H9 (cell line): ENCODE data around the gene YTHDC2. TPM values are rescaled to one million over a fixed set of nuclear protein-coding genes. Genes with fewer than 3 reads are reported as not detected.

ENCODE experiments used
- DNase-seq: peaks from one replicate; pipeline ENCODE4 v3.0.0-alpha.2; 2017
- H2AFZ ChIP-seq: one replicate; pipeline ENCODE4 v1.6.1; 2013; ENCODE audit warnings: mild to moderate bottlenecking, low read length, control low read depth, moderate library complexity
- H2AK5ac ChIP-seq: 2 replicates; pipeline ENCODE4 v1.6.1; 2013; ENCODE audit warnings: low read length, control low read depth, mixed read lengths; ENCODE audit not compliant: insufficient read length
- H2BK120ac ChIP-seq: one replicate; pipeline ENCODE4 v1.6.1; 2013; ENCODE audit warnings: low read depth, mild to moderate bottlenecking, low read length, control low read depth, inconsistent platforms; ENCODE audit not compliant: poor library complexity, severe bottlenecking
- H2BK12ac ChIP-seq: 2 replicates; pipeline ENCODE4 v1.6.1; 2013; ENCODE audit warnings: low read length, control low read depth, mixed read lengths, low read depth; ENCODE audit not compliant: insufficient read length
- H2BK15ac ChIP-seq: 2 replicates; pipeline ENCODE4 v1.6.1; 2013; ENCODE audit warnings: low read depth, low read length, control low read depth
- H2BK20ac ChIP-seq: one replicate; pipeline ENCODE4 v1.6.1; 2013; ENCODE audit warnings: low read depth, mild to moderate bottlenecking, low read length, control low read depth, inconsistent platforms; ENCODE audit not compliant: poor library complexity, severe bottlenecking
- H2BK5ac ChIP-seq: 2 replicates; pipeline ENCODE4 v1.6.1; 2013; ENCODE audit warnings: low read length, control low read depth, mixed read lengths; ENCODE audit not compliant: insufficient read length
- H3K14ac ChIP-seq: 2 replicates; pipeline ENCODE4 v1.6.1; 2013; ENCODE audit warnings: low read length, control low read depth; ENCODE audit not compliant: insufficient read depth
- H3K18ac ChIP-seq: 2 replicates; pipeline ENCODE4 v1.6.1; 2013; ENCODE audit warnings: low read depth, mild to moderate bottlenecking, mixed read lengths, low read length, control low read depth; ENCODE audit not compliant: insufficient read length
- H3K23ac ChIP-seq: 2 replicates; pipeline ENCODE4 v1.6.1; 2013; ENCODE audit warnings: low read length, control low read depth, mixed read lengths, low read depth; ENCODE audit not compliant: insufficient read length
- H3K23me2 ChIP-seq: 2 replicates; pipeline ENCODE4 v1.6.1; 2013; ENCODE audit warnings: low read depth, mild to moderate bottlenecking, mixed read lengths, low read length, control low read depth; ENCODE audit not compliant: insufficient read length, poor library complexity, severe bottlenecking
- H3K27ac ChIP-seq: 2 replicates; pipeline ENCODE4 v1.5.1; 2013; ENCODE audit warnings: low read length, control low read depth, mixed read lengths, low read depth; ENCODE audit not compliant: insufficient read length
- H3K27me3 ChIP-seq: 2 replicates; pipeline ENCODE4 v1.6.1; 2013; ENCODE audit warnings: low read length, control low read depth, inconsistent platforms; ENCODE audit not compliant: insufficient read depth
- H3K4ac ChIP-seq: 2 replicates; pipeline ENCODE4 v1.6.1; 2013; ENCODE audit warnings: low read depth, mild to moderate bottlenecking, control low read depth, inconsistent platforms, low read length, moderate library complexity
- H3K4me1 ChIP-seq: 2 replicates; pipeline ENCODE4 v1.6.1; 2013; ENCODE audit warnings: low read length, control low read depth, inconsistent platforms; ENCODE audit not compliant: insufficient read depth
- H3K4me2 ChIP-seq: 2 replicates; pipeline ENCODE4 v1.6.1; 2013; ENCODE audit warnings: low read length, control low read depth, mixed read lengths; ENCODE audit not compliant: insufficient read length, insufficient read depth
- H3K56ac ChIP-seq: 2 replicates; pipeline ENCODE4 v1.6.1; 2013; ENCODE audit warnings: low read depth, mild to moderate bottlenecking, mixed read lengths, low read length, control low read depth; ENCODE audit not compliant: insufficient read length
- H3K79me1 ChIP-seq: 2 replicates; pipeline ENCODE4 v1.6.1; 2013; ENCODE audit warnings: low read depth, mild to moderate bottlenecking, moderate library complexity, low read length, control low read depth, inconsistent platforms; ENCODE audit not compliant: insufficient read depth, poor library complexity, severe bottlenecking
- H3K79me2 ChIP-seq: 2 replicates; pipeline ENCODE4 v1.6.1; 2013; ENCODE audit warnings: low read length, control low read depth, inconsistent platforms; ENCODE audit not compliant: insufficient read depth
- H3K9ac ChIP-seq: 2 replicates; pipeline ENCODE4 v1.6.1; 2013; ENCODE audit warnings: low read length, control low read depth, mixed read lengths; ENCODE audit not compliant: insufficient read length; ENCODE audit errors: extremely low read depth
- H3K9me3 ChIP-seq: one replicate; pipeline ENCODE4 v1.6.1; 2013; ENCODE audit warnings: low read depth, low read length, inconsistent platforms; ENCODE audit not compliant: control insufficient read depth
- H3T11ph ChIP-seq: one replicate; pipeline ENCODE4 v1.6.1; 2013; ENCODE audit warnings: mild to moderate bottlenecking, low read length, control low read depth, inconsistent platforms
- H4K20me1 ChIP-seq: one replicate; pipeline ENCODE4 v1.6.1; 2013; ENCODE audit not compliant: control insufficient read depth, insufficient read length, insufficient read depth
- H4K5ac ChIP-seq: 2 replicates; pipeline ENCODE4 v1.6.1; 2013; ENCODE audit warnings: low read depth, mild to moderate bottlenecking, mixed read lengths, low read length, control low read depth; ENCODE audit not compliant: insufficient read length
- H4K8ac ChIP-seq: replicated peaks from 2 replicates; pipeline ENCODE4 v1.6.1; 2013; ENCODE audit warnings: low read length, control low read depth, mixed read lengths, low read depth; ENCODE audit not compliant: insufficient read length
- H4K91ac ChIP-seq: 2 replicates; pipeline ENCODE4 v1.6.1; 2013; ENCODE audit warnings: low read depth, mild to moderate bottlenecking, moderate library complexity, mixed read lengths, low read length, control low read depth; ENCODE audit not compliant: insufficient read length
- H3K27ac Mint-ChIP-seq, 3 experiments: 2 replicates in 2 of 3; 3 replicates in 1 of 3; pipeline ENCODE4 v1.8.0; 2020 to 2021; ENCODE audit warnings: mixed read lengths in 3 of 3, mild to moderate bottlenecking in 1 of 3, moderate library complexity in 1 of 3
- H3K27me3 Mint-ChIP-seq: 2 replicates; pipeline ENCODE4 v1.8.0; 2021; ENCODE audit warnings: low read depth, mild to moderate bottlenecking, moderate library complexity, mixed read lengths
- H3K36me3 Mint-ChIP-seq, 3 experiments: 2 replicates in 2 of 3; 3 replicates in 1 of 3; pipeline ENCODE4 v1.8.0; 2020 to 2021; ENCODE audit warnings: low read depth in 3 of 3, mixed read lengths in 3 of 3; ENCODE audit not compliant: insufficient read depth in 1 of 3
- H3K4me1 Mint-ChIP-seq, 2 experiments: 2 replicates each; pipeline ENCODE4 v1.8.0; 2020; ENCODE audit warnings: mixed read lengths in 2 of 2
- H3K4me3 Mint-ChIP-seq, 2 experiments: 2 replicates in 1 of 2; 3 replicates in 1 of 2; pipeline ENCODE4 v1.8.0; 2020 to 2021; ENCODE audit warnings: mild to moderate bottlenecking in 2 of 2, mixed read lengths in 2 of 2, moderate library complexity in 1 of 2
- H3K9me3 Mint-ChIP-seq, 2 experiments: 2 replicates in 1 of 2; 3 replicates in 1 of 2; pipeline ENCODE4 v1.8.0; 2020; ENCODE audit warnings: mild to moderate bottlenecking in 2 of 2, mixed read lengths in 2 of 2, moderate library complexity in 1 of 2
- CTCF ChIP-seq: fragments of 200-600 bp; sonication (generic); conservative IDR thresholded peaks from 3 replicates; pipeline ENCODE4 v1.8.0; 2021; ENCODE audit warnings: antibody characterized with exemption, mild to moderate bottlenecking
- WGBS: extraction: QIAGEN DNeasy Blood & Tissue Kit; methylation state at CpG from one replicate; pipeline ENCODE4 v1.1.7; 2013; ENCODE audit warnings: missing lambda C conversion rate, low lambda C conversion rate, mixed read lengths; ENCODE audit not compliant: insufficient read length; ENCODE audit errors: extremely low coverage; 5-methylcytosine and 5-hydroxymethylcytosine counted together
- total RNA-seq: library from RNA; stranded (reverse); gene quantifications from 2 replicates; pipeline ENCODE4 v1.2.1, GENCODE V29; 2021

Gene YTHDC2
- total RNA-seq, 1 experiment from 2014 or later: 22.5 TPM

- H3K14ac ChIP-seq: no peak overlapping the region
- 100% methylated on average over 1 of the region's 4 CpGs for WGBS
- peaks cover 10 to 11% of the 10 kb centered on the region in 2 experiments for H3K4me1 Mint-ChIP-seq
- H3K56ac ChIP-seq: no peak overlapping the region
- H2BK15ac ChIP-seq: no peak overlapping the region
- H3K9me3 Mint-ChIP-seq: no peaks in the 10 kb centered on the region
- H3K4me1 ChIP-seq: peaks cover 2% of the 10 kb centered on the region; the same call in 1 of the 2 replicates
- H2BK12ac ChIP-seq: no peak overlapping the region
- H3K27ac Mint-ChIP-seq: no peak overlapping the region
- H4K5ac ChIP-seq: no peak overlapping the region
- H3K18ac ChIP-seq: no peak overlapping the region
- H3T11ph ChIP-seq: no peak overlapping the region
- no peaks in the 10 kb centered on the region; the same call in 1 of the 2 replicates for H3K79me2 ChIP-seq
- no peak overlapping the region for H2BK20ac ChIP-seq
- H3K23me2 ChIP-seq: no peaks in the 10 kb centered on the region
- no peak overlapping the region for H3K4ac ChIP-seq
- no peaks in the 10 kb centered on the region for H3K9me3 ChIP-seq
- no peak for DNase-seq
- no peaks in the 10 kb centered on the region for H3K27me3 ChIP-seq
- H2BK120ac ChIP-seq: no peak overlapping the region
- no peak overlapping the region for H3K4me2 ChIP-seq
- no peaks in the 10 kb centered on the region for H3K79me1 ChIP-seq
- H4K91ac ChIP-seq: no peak overlapping the region
- no peak overlapping the region for H4K8ac ChIP-seq
- H2BK5ac ChIP-seq: no peak overlapping the region
- no peak overlapping the region for H2AK5ac ChIP-seq
- H3K27ac ChIP-seq: no peak overlapping the region
- no peaks in the 10 kb centered on the region for H3K27me3 Mint-ChIP-seq
- no peak overlapping the region for H3K4me3 Mint-ChIP-seq
- no peak overlapping the region for H2AFZ ChIP-seq
- TF ChIP-seq CTCF: no peak
- H3K36me3 Mint-ChIP-seq: no peaks in the 10 kb centered on the region
- no peaks in the 10 kb centered on the region for H4K20me1 ChIP-seq
- H3K23ac ChIP-seq: no peak overlapping the region
- no peak overlapping the region for H3K9ac ChIP-seq
Observed at GRCh38 chr5:113600255-113600905, 86.9 kb downstream of the YTHDC2 start.
